ENCODE results near the gene ZNF821. TPM values are rescaled to one million over a fixed set of nuclear protein-coding genes. Genes with fewer than 3 reads are reported as not detected.

The ZNF821 gene
- total RNA-seq, 1 experiment from 2014 or later = 4.9 TPM

GRCh38 chr16:71885261-71885650 is 1.3 kb upstream of the ZNF821 start:
- BruUV-seq (replicated peaks) = no TSS peak
- RAD21 ChIA-PET (ENCODE audit: low non-redundant PET in 1 of 2, low total read pairs in 2 of 2, uncharacterized antibody in 2 of 2, unreplicated experiment in 2 of 2) = no interaction called here
- Histone ChIP-seq H3K9me3 (ENCODE audit: control insufficient read depth in 1 of 2, insufficient read depth in 1 of 2, low read depth in 1 of 2, low read length in 2 of 2) (no peaks in the 10 kb centered on the region), H3K4me2 (ENCODE audit: low read length) (no peak overlapping the region), H3K4me3 (replicated peaks in 1 of 2; ENCODE audit: low read depth in 1 of 2, low read length in 2 of 2) (no peak overlapping the region), H3K79me2 (ENCODE audit: insufficient read depth, low read length) (no peaks in the 10 kb centered on the region), H3K36me3 (ENCODE audit: control insufficient read depth in 1 of 2, insufficient read depth in 2 of 2, low read length in 2 of 2) (no peaks in the 10 kb centered on the region), H2AFZ (ENCODE audit: low read depth, low read length, poor library complexity, severe bottlenecking) (no peak overlapping the region), H3K9ac (ENCODE audit: low read length) (no peak overlapping the region), H3K27me3 (ENCODE audit: insufficient read depth, low read length) (no peaks in the 10 kb centered on the region), H3K9me2 (ENCODE audit: insufficient read depth) (no peaks in the 10 kb centered on the region), H3K4me1 (ENCODE audit: control insufficient read depth in 1 of 2, insufficient read depth in 2 of 2, low read length in 2 of 2) (peaks cover 21 to 24% of the 10 kb centered on the region in 2 experiments), H4K20me1 (ENCODE audit: insufficient read depth) (no peaks in the 10 kb centered on the region), H3K27ac (ENCODE audit: low read depth, low read length) (no peak overlapping the region)
- no peak for DNase-seq (ENCODE audit: low read depth, low spot score)
- TF ChIP-seq ZBTB33 (IDR thresholded peaks at IDR 0.05; ENCODE audit: extremely low read depth, insufficient replicate concordance, low read length) (no peak), CTCF (IDR thresholded peaks at IDR 0.05 in 2 of 3, conservative IDR thresholded peaks at IDR 0.05 in 1 of 3; ENCODE audit: borderline replicate concordance in 1 of 3, insufficient read depth in 1 of 3, low read depth in 2 of 3, low read length in 2 of 3) (no peak), MAX (IDR thresholded peaks at IDR 0.05) (no peak), CBX3 (IDR thresholded peaks at IDR 0.05; ENCODE audit: low read depth) (no peak), ELF1 (IDR thresholded peaks at IDR 0.05; ENCODE audit: borderline replicate concordance, low read depth) (no peak), EZH2phosphoT487 (IDR thresholded peaks at IDR 0.05; ENCODE audit: borderline replicate concordance) (no peak), FOSL1 (IDR thresholded peaks at IDR 0.05; ENCODE audit: low read depth) (no peak), POLR2AphosphoS5 (IDR thresholded peaks at IDR 0.05; ENCODE audit: low read depth, low read length) (no peak), SP1 (IDR thresholded peaks at IDR 0.05; ENCODE audit: low read depth) (no peak), SRF (IDR thresholded peaks at IDR 0.05; ENCODE audit: low read depth) (no peak)
- CTCF ChIA-PET = interaction anchor here (0.6 kb wide), 1 partner anchor 76 kb away, joined by 3 read pairs; no protein-coding TSS in a partner anchor
- ATAC-seq = no peak
- intact Hi-C loops (cut with micrococcal nuclease) = loop anchor here (10.0 kb wide), 1 partner anchor 210 kb away; the partner anchor contains the start of genes DHX38 and TXNL4B
- POLR2A ChIA-PET = no interaction called here
